Astrocyte of the spinal cord (primary cell): ENCODE measurements around the gene TRIM54.
"Not testable (repeated sequence)": the region's sequence is repeated elsewhere in the genome, so short reads cannot be mapped to it uniquely, and the experiment has no call there.

Source experiments
- DNase-seq: peaks from one replicate; pipeline ENCODE4 v3.0.0; 2011; ENCODE audit warnings: low read depth, low spot score
- H3K4me3 ChIP-seq: 2 replicates; pipeline ENCODE4 v1.5.1; 2011; ENCODE audit warnings: low read depth, mild to moderate bottlenecking, low read length, moderate library complexity
- CTCF ChIP-seq: IDR thresholded peaks from 2 replicates; pipeline ENCODE4 v1.5.1; 2012; ENCODE audit warnings: low read depth, mild to moderate bottlenecking, low read length, inconsistent platforms
- in situ Hi-C: cut with HindIII; loops from 2 replicates; pipeline ENCODE4 v1.10.0; 2017; ENCODE audit warnings: low sequenced_read_pairs

TRIM54 gene

GRCh38 chr2:27324720-27325119 lies 42.5 kb downstream of the TRIM54 start:
- in situ Hi-C loops: no loop called here
- TF ChIP-seq CTCF: no peak

GRCh38 chr2:27335311-27335710 lies 53.1 kb downstream of the TRIM54 start:
- no peak for DNase-seq
- in situ Hi-C loops: no loop called here
- H3K4me3 ChIP-seq: no peak overlapping the region
- no peak for TF ChIP-seq CTCF

More at GRCh38 chr2:27324720-27325119, 42.5 kb downstream of the TRIM54 start:
- H3K4me3 ChIP-seq: no peak overlapping the region
- no peak for DNase-seq

GRCh38 chr2:27336173-27336572 lies 53.9 kb downstream of the TRIM54 start:
- DNase-seq: no peak
- no peak for TF ChIP-seq CTCF
- in situ Hi-C loops: no loop called here
- no peak overlapping the region for H3K4me3 ChIP-seq

GRCh38 chr2:27347641-27348040 lies 65.4 kb downstream of the TRIM54 start:
- no peak overlapping the region for H3K4me3 ChIP-seq
- in situ Hi-C loops: no loop called here
- DNase-seq: no peak
- no peak for TF ChIP-seq CTCF

GRCh38 chr2:27350106-27350693 lies 68.0 kb downstream of the TRIM54 start:
- DNase-seq: no peak
- no peak for TF ChIP-seq CTCF
- in situ Hi-C loops: no loop called here

GRCh38 chr2:27351802-27352598 lies 69.8 kb downstream of the TRIM54 start:
- no peak for TF ChIP-seq CTCF
- H3K4me3 ChIP-seq: no peak overlapping the region
- in situ Hi-C loops: no loop called here
- no peak for DNase-seq

More at GRCh38 chr2:27350106-27350693, 68.0 kb downstream of the TRIM54 start:
- no peak overlapping the region for H3K4me3 ChIP-seq

GRCh38 chr2:27353386-27353761 lies 71.1 kb downstream of the TRIM54 start:
- not testable (repeated sequence) for H3K4me3 ChIP-seq

More at GRCh38 chr2:27353386-27353761, 71.1 kb downstream of the TRIM54 start:
- DNase-seq, in situ Hi-C loops: not testable (repeated sequence)
